GM10248 (cell line): ENCODE results near the gene AVEN.

ENCODE experiments used
- CTCF ChIA-PET: fragments of 300-600 bp; sonication (Branson Sonifier 250); formaldehyde crosslinking; extraction: SDS; loops from one replicate; lab custom pipeline; 2021; ENCODE audit warnings: antibody characterized with exemption; lab: Yijun Ruan, JAX
- POLR2A ChIA-PET: fragments of 350-650 bp; sonication (Branson Sonifier 250); formaldehyde crosslinking; extraction: SDS; loops from one replicate; lab custom pipeline; 2020; ENCODE audit warnings: antibody characterized with exemption; lab: Yijun Ruan, JAX
- DNase-seq: peaks from one replicate; pipeline ENCODE4 v3.0.0; 2012; ENCODE audit errors: extremely low spot score
- TF ChIP-seq, protein P1 (sequence below): IDR thresholded peaks from 2 replicates; pipeline ENCODE4 v1.5.1; 2012; ENCODE audit warnings: mild to moderate bottlenecking, low read depth; ENCODE audit errors: extremely low read depth, missing control alignments, control extremely low read depth

AVEN gene

GRCh38 chr15:33864360-33865075 lies 174.5 kb downstream of the AVEN start:
- TF ChIP-seq, protein P1, sequence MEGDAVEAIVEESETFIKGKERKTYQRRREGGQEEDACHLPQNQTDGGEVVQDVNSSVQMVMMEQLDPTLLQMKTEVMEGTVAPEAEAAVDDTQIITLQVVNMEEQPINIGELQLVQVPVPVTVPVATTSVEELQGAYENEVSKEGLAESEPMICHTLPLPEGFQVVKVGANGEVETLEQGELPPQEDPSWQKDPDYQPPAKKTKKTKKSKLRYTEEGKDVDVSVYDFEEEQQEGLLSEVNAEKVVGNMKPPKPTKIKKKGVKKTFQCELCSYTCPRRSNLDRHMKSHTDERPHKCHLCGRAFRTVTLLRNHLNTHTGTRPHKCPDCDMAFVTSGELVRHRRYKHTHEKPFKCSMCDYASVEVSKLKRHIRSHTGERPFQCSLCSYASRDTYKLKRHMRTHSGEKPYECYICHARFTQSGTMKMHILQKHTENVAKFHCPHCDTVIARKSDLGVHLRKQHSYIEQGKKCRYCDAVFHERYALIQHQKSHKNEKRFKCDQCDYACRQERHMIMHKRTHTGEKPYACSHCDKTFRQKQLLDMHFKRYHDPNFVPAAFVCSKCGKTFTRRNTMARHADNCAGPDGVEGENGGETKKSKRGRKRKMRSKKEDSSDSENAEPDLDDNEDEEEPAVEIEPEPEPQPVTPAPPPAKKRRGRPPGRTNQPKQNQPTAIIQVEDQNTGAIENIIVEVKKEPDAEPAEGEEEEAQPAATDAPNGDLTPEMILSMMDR = no peak
- ChIA-PET POLR2A (no interaction called here), CTCF (interaction anchor here (0.9 kb wide), 1 partner anchor 12 kb away, joined by 3 read pairs; no protein-coding TSS in a partner anchor)
- no peak for DNase-seq

DNA sequence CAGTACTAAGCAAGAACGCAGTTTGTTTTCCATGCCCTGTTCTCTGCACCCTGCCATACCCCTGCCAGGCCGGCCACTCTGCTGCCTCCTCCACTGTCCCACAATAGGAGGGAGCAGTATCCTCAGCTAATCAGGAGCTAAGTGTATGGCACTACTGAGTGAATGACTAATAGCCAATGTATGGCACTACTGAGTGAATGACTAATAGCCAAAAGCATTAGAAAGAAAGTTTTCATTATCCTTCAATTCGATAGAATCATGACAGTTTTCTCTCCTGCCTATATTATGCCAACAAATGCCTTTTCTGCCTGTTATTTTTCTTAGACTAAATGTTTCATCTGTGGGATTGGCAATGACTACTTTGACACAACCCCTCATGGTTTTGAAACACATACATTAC lies 178.2 kb downstream of the AVEN start:
- POLR2A ChIA-PET = no interaction called here
- no peak for DNase-seq
- TF ChIP-seq, protein P1 = no peak
- CTCF ChIA-PET = interaction anchor here (0.9 to 2.0 kb wide), 4 partner anchors 11 to 123 kb away, joined by 3 to 6 read pairs (median 3); no protein-coding TSS in a partner anchor

GRCh38 chr15:33859992-33860545 lies 178.9 kb downstream of the AVEN start:
- no peak for DNase-seq
- ChIA-PET CTCF (interaction anchor here (0.9 to 2.0 kb wide), 3 partner anchors 11 to 122 kb away, joined by 3 to 6 read pairs (median 3); no protein-coding TSS in a partner anchor), POLR2A (no interaction called here)
- TF ChIP-seq, protein P1 = no peak

DNA sequence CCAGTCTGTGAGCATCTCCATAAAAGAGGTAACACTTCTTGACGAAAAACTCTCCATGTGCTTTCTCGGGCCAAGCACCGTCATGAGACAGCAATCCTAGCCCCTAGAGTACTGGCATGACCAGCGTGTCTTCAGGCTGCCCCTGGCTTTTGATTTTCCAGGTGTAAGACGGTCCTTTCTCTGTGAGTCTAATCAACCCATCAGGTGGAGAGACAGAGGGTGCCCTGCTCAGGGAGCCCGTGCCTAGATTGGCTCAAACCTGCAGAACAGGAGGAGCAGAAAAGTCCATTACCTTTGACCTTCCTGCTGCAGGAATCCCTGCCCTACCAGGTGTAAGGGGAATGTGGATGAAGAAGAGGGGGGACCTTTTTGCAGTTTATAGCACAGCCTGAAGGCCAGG lies 180.2 kb downstream of the AVEN start:
- ChIA-PET CTCF (no interaction called here), POLR2A (no interaction called here)
- TF ChIP-seq, protein P1 = no peak
- no peak for DNase-seq

- TF ChIP-seq, protein P1 = no peak
- ChIA-PET CTCF (interaction anchor here (0.8 kb wide), 1 partner anchor 27 kb away, joined by 3 read pairs; no protein-coding TSS in a partner anchor), POLR2A (no interaction called here)
- no peak for DNase-seq
Measured at GRCh38 chr15:33857726-33858125, 181.3 kb downstream of the AVEN start.

- TF ChIP-seq, protein P1 = no peak
- ChIA-PET CTCF (interaction anchor here (0.8 kb wide), 1 partner anchor 13 kb away, joined by 3 read pairs; no protein-coding TSS in a partner anchor), POLR2A (no interaction called here)
- no peak for DNase-seq
Measured at GRCh38 chr15:33852570-33852969, 186.4 kb downstream of the AVEN start.
